HuH-7 (cell line): ENCODE measurements around the gene BRD3OS.

Experiments
- DNase-seq: peaks from one replicate; pipeline ENCODE4 v3.0.0; 2011; ENCODE audit warnings: low spot score

Gene BRD3OS

GRCh38 chr9:134004881-134005280 is 20.4 kb upstream of the BRD3OS start:
- DNase-seq = no peak

DNA sequence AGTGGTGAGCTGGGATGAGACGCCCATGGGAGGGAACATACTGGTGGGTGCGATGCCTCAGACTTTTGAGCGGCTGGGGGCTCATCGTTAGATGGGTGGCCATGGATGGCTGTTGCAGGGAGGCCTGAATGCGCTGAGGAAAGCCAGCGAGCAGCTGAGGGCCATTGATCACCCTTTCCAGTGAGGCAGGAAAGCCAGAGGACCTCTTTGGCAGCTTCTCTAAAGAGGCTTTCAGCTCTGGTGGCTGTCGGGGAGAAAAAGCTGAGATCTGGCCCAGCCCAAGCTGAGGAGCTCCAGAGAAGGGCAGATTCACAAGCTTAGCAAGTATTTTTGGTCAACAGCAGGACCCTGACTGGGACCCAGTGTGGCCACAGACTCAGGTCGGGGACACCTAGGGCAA is 19.9 kb upstream of the BRD3OS start:
- no peak for DNase-seq

- no peak for DNase-seq
Measured at GRCh38 chr9:134007150-134007549, 18.1 kb upstream of the BRD3OS start.

- no peak for DNase-seq
Measured at GRCh38 chr9:134007571-134007970, 17.7 kb upstream of the BRD3OS start.

DNA sequence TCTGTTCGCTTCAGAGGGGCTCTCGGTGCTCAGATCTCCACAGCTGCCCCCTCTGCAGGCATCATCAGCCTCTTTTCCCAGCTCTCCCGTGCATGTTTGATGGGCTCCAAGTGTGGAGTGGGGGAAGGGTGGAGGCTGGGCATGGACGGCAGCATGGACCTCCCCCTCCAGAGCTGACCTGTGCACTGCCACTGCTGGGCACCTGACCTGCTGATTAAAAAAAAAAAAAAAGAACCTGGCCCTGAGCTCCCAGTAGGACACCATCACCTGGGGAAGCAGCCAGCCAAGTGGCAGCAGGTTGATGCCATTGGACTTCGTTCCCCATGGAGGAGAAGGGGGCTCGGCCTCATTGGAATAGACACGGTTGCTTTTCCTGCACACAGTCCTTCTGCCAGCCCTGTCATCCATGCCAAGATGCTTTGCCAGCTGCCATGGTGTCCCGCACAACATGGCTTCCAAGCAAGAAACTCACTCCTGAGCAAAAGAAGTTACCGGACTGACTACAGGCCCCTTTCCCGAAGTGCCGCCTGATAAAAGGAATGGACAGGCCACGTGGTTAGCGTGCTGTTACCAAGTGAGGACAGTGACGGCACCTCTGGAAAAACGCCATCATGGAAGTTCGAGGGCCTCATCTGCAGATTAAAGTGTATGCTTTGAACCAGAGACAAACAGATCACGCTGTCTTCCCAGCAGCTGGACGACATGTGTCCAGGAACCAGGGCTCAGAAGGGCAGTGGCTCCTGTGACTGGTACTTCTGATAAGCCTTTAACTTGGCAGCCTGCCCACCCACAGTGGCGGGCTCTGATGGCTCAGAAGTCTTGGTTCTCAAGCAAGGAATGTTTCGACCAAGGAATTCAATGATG is 14.7 kb upstream of the BRD3OS start:
- no peak for DNase-seq

GRCh38 chr9:134011401-134011800 is 13.9 kb upstream of the BRD3OS start:
- no peak for DNase-seq

GRCh38 chr9:134014946-134015345 is 10.3 kb upstream of the BRD3OS start:
- no peak for DNase-seq

DNA sequence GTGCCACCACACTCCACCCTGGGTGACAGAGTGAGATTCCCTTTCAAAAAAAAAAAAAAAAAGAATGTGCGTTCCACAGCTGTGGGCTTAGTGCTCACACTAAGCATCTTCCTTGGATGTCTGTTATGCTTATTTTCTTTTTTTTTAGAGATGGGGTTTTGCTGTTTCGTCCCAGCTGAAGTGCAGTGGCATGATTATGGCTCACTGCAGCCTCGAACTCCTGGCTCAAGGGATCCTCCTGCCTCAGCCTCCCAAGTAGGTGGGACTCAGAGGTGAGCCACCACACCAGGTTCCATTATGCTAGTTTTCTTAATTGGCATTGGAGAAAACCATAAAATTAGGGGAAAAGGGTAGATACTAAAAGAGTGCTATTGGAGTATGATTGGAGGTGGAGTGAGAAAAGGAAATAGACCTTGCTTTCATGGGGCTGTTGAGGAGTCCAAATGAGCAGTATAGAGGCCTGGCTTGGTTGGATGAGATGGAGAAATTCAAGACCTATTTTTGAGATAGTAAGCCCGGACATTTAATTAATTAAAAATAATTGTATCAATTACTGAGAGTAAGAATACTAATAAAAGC is 978 bp upstream of the BRD3OS start:
- no peak for DNase-seq

GRCh38 chr9:134025606-134026541 is 593 bp downstream of the BRD3OS start:
- peak; percentile 56 for DNase-seq

DNA sequence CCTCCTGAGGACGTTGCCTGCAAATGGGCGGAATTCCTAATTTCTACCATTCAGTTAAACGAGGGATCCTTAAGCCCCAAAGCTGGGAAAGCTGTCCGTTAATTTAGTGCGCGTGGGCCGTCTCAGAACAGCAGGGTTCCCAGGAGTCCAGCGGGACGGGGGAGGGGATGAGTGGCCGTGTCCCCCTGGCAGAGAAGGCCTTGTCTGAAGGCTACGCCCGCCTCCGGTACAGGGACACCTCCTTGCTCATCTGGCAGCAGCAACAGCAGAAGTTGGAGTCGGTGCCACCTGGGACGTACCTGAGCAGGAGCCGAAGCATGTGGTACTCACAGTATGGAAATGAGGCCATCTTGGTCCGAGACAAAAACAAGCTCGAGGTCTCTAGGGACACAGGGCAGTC is 1.3 kb downstream of the BRD3OS start:
- DNase-seq = no peak

DNA sequence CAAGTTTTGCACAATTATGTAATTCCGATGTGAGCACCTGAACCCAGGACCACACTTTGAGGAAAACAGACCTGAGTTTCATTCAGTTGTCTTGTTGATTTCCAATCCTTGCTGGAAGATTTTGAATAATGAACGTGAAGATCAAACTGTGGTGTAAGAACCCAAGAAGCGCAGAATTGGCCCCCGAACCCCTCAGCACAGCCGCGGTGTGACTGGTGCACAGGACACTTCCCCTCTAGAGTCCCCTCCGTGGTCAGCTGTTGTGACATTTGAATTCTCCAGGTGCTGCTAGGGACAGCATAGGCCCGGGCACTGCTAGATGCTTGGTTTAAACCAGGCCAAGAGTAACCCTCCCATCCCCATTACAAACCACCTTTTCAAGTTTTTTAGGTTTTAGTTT is 1.7 kb downstream of the BRD3OS start:
- no peak for DNase-seq

DNA sequence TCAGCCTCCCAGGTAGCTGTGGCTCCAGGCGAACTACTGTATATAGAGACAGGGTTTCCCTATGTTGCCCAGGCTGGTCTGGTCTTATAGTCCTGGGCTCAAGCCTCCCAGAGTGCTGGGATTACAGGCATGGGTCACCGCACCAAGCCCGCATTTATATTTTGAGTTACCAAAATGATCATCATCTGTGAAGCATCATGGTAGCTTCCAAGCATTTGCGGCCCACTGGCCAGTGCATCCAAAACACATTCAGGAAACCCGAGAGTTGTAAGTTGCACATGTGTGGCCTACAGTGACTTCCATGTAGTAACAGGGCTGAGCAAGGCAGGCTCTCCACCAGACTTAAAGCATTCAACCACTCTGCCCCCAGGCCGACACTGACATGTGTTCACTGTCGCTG is 2.3 kb downstream of the BRD3OS start:
- no peak for DNase-seq

GRCh38 chr9:134028076-134028475 is 2.8 kb downstream of the BRD3OS start:
- DNase-seq = no peak

- no peak for DNase-seq
Measured at GRCh38 chr9:134028575-134029247, 3.4 kb downstream of the BRD3OS start.

- no peak for DNase-seq
Measured at GRCh38 chr9:134029248-134030226, 4.3 kb downstream of the BRD3OS start.

DNA sequence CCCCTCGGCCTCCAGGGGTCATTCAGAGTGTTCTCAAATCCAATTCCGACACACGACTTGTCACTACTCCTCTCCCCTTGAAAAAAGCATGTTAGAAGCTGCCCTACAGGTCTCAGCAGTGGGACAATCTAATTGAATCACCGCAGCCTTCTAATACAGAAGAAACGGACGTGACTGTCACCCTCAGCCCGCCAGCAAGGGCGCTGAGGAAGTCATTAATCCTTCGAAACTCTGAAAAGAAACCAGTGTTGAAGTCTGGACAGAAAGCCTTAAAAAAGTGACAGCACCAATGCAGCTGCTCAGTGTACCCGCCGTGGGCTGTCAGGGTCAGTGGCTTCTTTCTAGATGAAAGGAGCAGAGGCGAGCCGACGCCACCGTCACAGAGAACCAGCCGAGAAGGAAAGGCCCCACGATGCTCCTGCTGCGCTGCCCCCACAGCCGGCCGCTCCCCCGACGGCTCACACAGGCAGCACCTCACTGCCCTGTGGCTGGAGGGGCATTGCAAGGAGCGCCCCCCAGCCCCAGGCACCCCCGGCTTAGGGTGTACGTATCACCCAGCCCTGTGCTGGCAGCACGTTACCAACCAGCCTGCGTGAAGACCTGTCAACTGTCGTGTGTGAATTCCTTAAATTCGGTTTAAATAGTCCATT is 5.7 kb downstream of the BRD3OS start:
- DNase-seq = no peak

GRCh38 chr9:134031783-134032182 is 6.5 kb downstream of the BRD3OS start:
- no peak for DNase-seq

- no peak for DNase-seq
Measured at GRCh38 chr9:134032456-134033222, 7.4 kb downstream of the BRD3OS start.

GRCh38 chr9:134033516-134034214 is 8.4 kb downstream of the BRD3OS start:
- DNase-seq = no peak
